WTC11 (cell line): ENCODE results near the gene C1GALT1C1.

Experiments
- AFF4 ChIP-seq: sonication (generic); formaldehyde crosslinking; IDR thresholded peaks from 2 replicates; pipeline ENCODE4 v1.8.1; 2023; ENCODE audit warnings: mild to moderate bottlenecking, missing genetic modification reagents, borderline replicate concordance
- CTCF ChIP-seq: fragments of 200-600 bp; IDR thresholded peaks from 2 replicates; pipeline ENCODE4 v1.8.0; 2022; ENCODE audit warnings: antibody characterized with exemption
- GRHL2 ChIP-seq: fragments of 250-450 bp; sonication (Bioruptor Pico); IDR thresholded peaks from 2 replicates; pipeline ENCODE4 v1.8.0; 2022; ENCODE audit warnings: mild to moderate bottlenecking, moderate library complexity; ENCODE audit not compliant: insufficient replicate concordance, severe bottlenecking
- HMGA2 ChIP-seq: fragments of 250-450 bp; sonication (Bioruptor Pico); IDR thresholded peaks from 2 replicates; pipeline ENCODE4 v1.4.0; 2021; ENCODE audit warnings: mild to moderate bottlenecking, moderate library complexity
- JUN ChIP-seq: sonication (generic); formaldehyde crosslinking; IDR thresholded peaks from 2 replicates; pipeline ENCODE4 v1.8.0; 2023; ENCODE audit warnings: mild to moderate bottlenecking, missing genetic modification reagents
- MXD4 ChIP-seq: fragments of 250-450 bp; sonication (Bioruptor Pico); IDR thresholded peaks from 2 replicates; pipeline ENCODE4 v1.8.0; 2021; ENCODE audit warnings: mild to moderate bottlenecking, moderate library complexity, borderline replicate concordance
- NFATC4 ChIP-seq: fragments of 250-450 bp; sonication (Bioruptor Pico); IDR thresholded peaks from 2 replicates; pipeline ENCODE4 v1.9.0; 2021; ENCODE audit warnings: mild to moderate bottlenecking
- NFE2L1 ChIP-seq: sonication (generic); formaldehyde crosslinking; IDR thresholded peaks from 2 replicates; pipeline ENCODE4 v1.8.1; 2023; ENCODE audit warnings: missing genetic modification reagents
- TCF7 ChIP-seq: sonication (generic); formaldehyde crosslinking; IDR thresholded peaks from 2 replicates; pipeline ENCODE4 v1.8.0; 2022; ENCODE audit warnings: mild to moderate bottlenecking, low read depth, missing genetic modification reagents, moderate library complexity
- ZNF232 ChIP-seq: sonication (generic); formaldehyde crosslinking; IDR thresholded peaks from 2 replicates; pipeline ENCODE4 v1.8.0; 2022; ENCODE audit warnings: mild to moderate bottlenecking, missing genetic modification reagents
- ZNF281 ChIP-seq: sonication (generic); formaldehyde crosslinking; IDR thresholded peaks from 2 replicates; pipeline ENCODE4 v1.8.0; 2023; ENCODE audit warnings: mild to moderate bottlenecking, missing genetic modification reagents
- ZNF396 ChIP-seq: fragments of 250-450 bp; sonication (Bioruptor Pico); IDR thresholded peaks from 2 replicates; pipeline ENCODE4 v1.8.0; 2021; ENCODE audit warnings: mild to moderate bottlenecking, moderate library complexity, borderline replicate concordance
- ZSCAN18 ChIP-seq: fragments of 250-450 bp; sonication (Bioruptor Pico); IDR thresholded peaks from 2 replicates; pipeline ENCODE4 v2.1.2; 2022; ENCODE audit warnings: mild to moderate bottlenecking, moderate library complexity

- no peak for TF ChIP-seq ZNF232 (CRISPR knock-in tag)
- no peak for TF ChIP-seq GRHL2 (CRISPR knock-in tag)
- TF ChIP-seq HMGA2 (CRISPR knock-in tag) = no peak
- no peak for TF ChIP-seq CTCF
- no peak for TF ChIP-seq ZNF281 (CRISPR knock-in tag)
- no peak for TF ChIP-seq AFF4 (CRISPR knock-in tag)
- no peak for TF ChIP-seq ZSCAN18 (CRISPR knock-in tag)
- no peak for TF ChIP-seq MXD4 (CRISPR knock-in tag)
- no peak for TF ChIP-seq NFATC4
- no peak for TF ChIP-seq JUN (CRISPR knock-in tag)
- TF ChIP-seq TCF7 (CRISPR knock-in tag) = no peak
- TF ChIP-seq ZNF396 (CRISPR knock-in tag) = no peak
- TF ChIP-seq NFE2L1 (CRISPR knock-in tag) = no peak
Measured at GRCh38 chrX:120642871-120643270, 13.0 kb upstream of the C1GALT1C1 start.
